Natural killer cell (primary cell): Measurements from ENCODE around the gene BEND7. TPM values are rescaled to one million over a fixed set of nuclear protein-coding genes. Genes with fewer than 3 reads are reported as not detected.

Experiments used
- ATAC-seq, 3 donors: fragments of 150-1000 bp in 2 of 3; fragments of 200-7000 bp in 1 of 3; cut with Tn5 transposase; 1 replicate in 1 of 3; 2 replicates in 2 of 3; pipeline ENCODE4 v1.10.0; 2021; ENCODE audit warnings: mild to moderate bottlenecking in 2 of 3, moderate library complexity in 2 of 3
- DNase-seq, 2 donors: peaks; one replicate each; pipeline versions ENCODE4 v3.0.0 to v3.0.0-alpha.2; 2013 to 2021; ENCODE audit warnings: mixed read lengths in 1 of 2
- H3K27ac ChIP-seq: one replicate; pipeline ENCODE4 v1.5.1; 2013; ENCODE audit warnings: mild to moderate bottlenecking, low read length
- H3K27me3 ChIP-seq: one replicate; pipeline ENCODE4 v1.6.1; 2013; ENCODE audit warnings: low read length; ENCODE audit not compliant: control insufficient read depth, insufficient read depth
- H3K36me3 ChIP-seq: one replicate; pipeline ENCODE4 v1.6.1; 2013; ENCODE audit warnings: low read length; ENCODE audit not compliant: control insufficient read depth, insufficient read depth
- H3K4me1 ChIP-seq: one replicate; pipeline ENCODE4 v1.6.1; 2013; ENCODE audit warnings: low read length; ENCODE audit not compliant: control insufficient read depth, insufficient read depth
- H3K4me3 ChIP-seq: one replicate; pipeline ENCODE4 v1.5.1; 2013; ENCODE audit warnings: low read length
- H3K9me3 ChIP-seq: one replicate; pipeline ENCODE4 v1.6.1; 2013; ENCODE audit warnings: low read length; ENCODE audit not compliant: control insufficient read depth, insufficient read depth
- H3K27ac Mint-ChIP-seq, 2 donors: one replicate each; pipeline ENCODE4 v1.8.0; 2022; ENCODE audit warnings: mild to moderate bottlenecking in 2 of 2, mixed read lengths in 2 of 2, moderate library complexity in 1 of 2
- H3K27me3 Mint-ChIP-seq, 2 donors: one replicate each; pipeline ENCODE4 v1.8.0; 2022; ENCODE audit warnings: low read depth in 2 of 2, mixed read lengths in 2 of 2
- H3K36me3 Mint-ChIP-seq: one replicate; pipeline ENCODE4 v1.8.0; 2022; ENCODE audit warnings: mixed read lengths
- H3K4me1 Mint-ChIP-seq, 2 donors: one replicate each; pipeline ENCODE4 v1.8.0; 2022; ENCODE audit warnings: mixed read lengths in 2 of 2
- H3K4me3 Mint-ChIP-seq: one replicate; pipeline ENCODE4 v1.8.0; 2022; ENCODE audit warnings: mild to moderate bottlenecking, moderate library complexity, mixed read lengths
- H3K9me3 Mint-ChIP-seq, 2 donors: one replicate each; pipeline ENCODE4 v1.8.0; 2022; ENCODE audit warnings: mixed read lengths in 2 of 2
- WGBS: methylation state at CpG from one replicate; pipeline ENCODE4 v1.1.7; 2013; ENCODE audit warnings: missing lambda C conversion rate; ENCODE audit not compliant: insufficient coverage; 5-methylcytosine and 5-hydroxymethylcytosine counted together
- intact Hi-C: fragments of 100-400 bp; cut with micrococcal nuclease; formaldehyde crosslinking; loops from one replicate; pipeline ENCODE4 v1.14.2; 2022
- total RNA-seq, 4 donors: library from RNA; stranded (reverse); fragments of 120-200 nt in 1 of 4; gene quantifications; one replicate each; pipeline versions ENCODE4 v1.2.3 to v1.2.4, GENCODE V29; 2013 to 2022
- TF ChIP-seq, protein P1 (sequence below): fragments of 200-600 bp; IDR thresholded peaks from one replicate; pipeline ENCODE4 v1.8.0; 2022; ENCODE audit warnings: antibody characterized with exemption

Gene BEND7
- total RNA-seq, 3 donors from 2014 or later (not counting 1 experiment from before 2014, with no cell fraction given), result 0.38 TPM; not detected in 2

DNA sequence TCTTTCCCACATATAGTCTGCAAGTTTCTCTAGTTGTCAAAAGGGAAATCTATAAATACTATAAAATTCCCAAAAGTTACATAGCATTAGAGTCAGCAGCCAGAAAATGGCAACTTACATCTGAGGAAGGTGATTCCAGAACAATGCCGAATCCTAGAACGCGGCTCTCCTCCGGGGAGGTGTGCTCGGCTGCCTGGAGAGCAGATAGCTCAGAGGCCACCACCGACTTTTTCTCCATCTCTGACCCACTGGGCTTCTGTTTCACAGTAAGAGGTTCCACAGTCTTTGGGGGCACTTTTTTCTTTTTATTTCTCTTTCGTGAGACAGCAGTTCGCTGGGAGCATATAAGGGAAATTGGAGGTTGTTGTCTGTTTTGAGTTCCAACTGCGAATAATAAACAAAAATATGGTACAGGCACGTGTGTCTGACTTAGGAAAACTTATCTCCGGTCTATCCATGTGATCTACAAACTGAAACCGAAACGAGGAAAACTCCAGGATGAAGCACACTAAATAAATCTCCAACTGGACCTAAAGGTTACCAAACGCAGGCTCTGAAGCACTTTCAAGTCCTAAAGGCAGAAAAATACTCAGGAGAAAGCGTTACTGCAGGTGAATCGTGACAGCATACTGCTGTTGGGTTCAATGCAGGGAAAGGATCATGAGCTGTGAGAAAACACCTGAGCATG lies 36.2 kb downstream of the BEND7 start:
- intact Hi-C loops, result no loop called here
- WGBS, result 89% methylated on average over 16 of the region's 16 CpGs
- Histone ChIP-seq H3K9me3 (no peaks in the 10 kb centered on the region), H3K36me3 (no peaks in the 10 kb centered on the region), H3K4me3 (no peak overlapping the region), H3K4me1 (no peaks in the 10 kb centered on the region), H3K27me3 (no peaks in the 10 kb centered on the region), H3K27ac (no peak overlapping the region)
- Mint-ChIP-seq H3K27me3 (peaks cover 0 to 4% of the 10 kb centered on the region in 2 donors), H3K9me3 (no peaks in the 10 kb centered on the region), H3K4me1 (no peaks in the 10 kb centered on the region), H3K27ac (no peak overlapping the region), H3K36me3 (no peaks in the 10 kb centered on the region), H3K4me3 (no peak overlapping the region)
- TF ChIP-seq, protein P1, sequence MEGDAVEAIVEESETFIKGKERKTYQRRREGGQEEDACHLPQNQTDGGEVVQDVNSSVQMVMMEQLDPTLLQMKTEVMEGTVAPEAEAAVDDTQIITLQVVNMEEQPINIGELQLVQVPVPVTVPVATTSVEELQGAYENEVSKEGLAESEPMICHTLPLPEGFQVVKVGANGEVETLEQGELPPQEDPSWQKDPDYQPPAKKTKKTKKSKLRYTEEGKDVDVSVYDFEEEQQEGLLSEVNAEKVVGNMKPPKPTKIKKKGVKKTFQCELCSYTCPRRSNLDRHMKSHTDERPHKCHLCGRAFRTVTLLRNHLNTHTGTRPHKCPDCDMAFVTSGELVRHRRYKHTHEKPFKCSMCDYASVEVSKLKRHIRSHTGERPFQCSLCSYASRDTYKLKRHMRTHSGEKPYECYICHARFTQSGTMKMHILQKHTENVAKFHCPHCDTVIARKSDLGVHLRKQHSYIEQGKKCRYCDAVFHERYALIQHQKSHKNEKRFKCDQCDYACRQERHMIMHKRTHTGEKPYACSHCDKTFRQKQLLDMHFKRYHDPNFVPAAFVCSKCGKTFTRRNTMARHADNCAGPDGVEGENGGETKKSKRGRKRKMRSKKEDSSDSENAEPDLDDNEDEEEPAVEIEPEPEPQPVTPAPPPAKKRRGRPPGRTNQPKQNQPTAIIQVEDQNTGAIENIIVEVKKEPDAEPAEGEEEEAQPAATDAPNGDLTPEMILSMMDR, result no peak
- DNase-seq (no peak), ATAC-seq (no peak)

DNA sequence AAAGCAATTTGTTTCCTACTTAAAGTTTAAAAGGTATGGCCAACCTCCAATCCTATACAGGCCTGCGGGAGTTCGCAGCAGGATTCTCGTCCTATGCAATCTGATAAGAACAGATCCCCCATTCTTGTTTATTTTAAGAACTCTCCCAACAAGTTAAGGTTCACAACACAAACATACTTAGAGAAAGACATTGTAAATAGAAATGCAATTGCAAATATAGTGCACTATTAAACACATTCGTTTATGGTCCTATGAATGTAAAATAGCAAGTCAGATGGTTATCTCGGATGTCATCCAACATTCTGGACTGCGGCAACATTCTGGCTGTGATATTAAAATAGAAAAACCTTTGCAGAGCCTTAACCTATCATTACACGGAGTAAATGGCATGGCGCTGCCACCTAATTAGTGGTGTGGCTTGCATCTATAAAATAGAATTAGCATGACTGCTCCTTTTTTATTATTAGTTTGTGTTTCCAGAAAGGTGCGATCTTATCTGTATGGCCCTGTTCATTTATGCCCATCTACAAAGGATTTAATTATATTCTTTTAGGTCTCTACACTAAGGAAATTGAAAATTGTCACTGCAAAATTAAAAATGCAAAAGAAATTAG lies 37.0 kb downstream of the BEND7 start:
- Histone ChIP-seq H3K27ac (no peak overlapping the region), H3K9me3 (no peaks in the 10 kb centered on the region), H3K36me3 (no peaks in the 10 kb centered on the region), H3K4me3 (no peak overlapping the region), H3K4me1 (no peaks in the 10 kb centered on the region), H3K27me3 (no peaks in the 10 kb centered on the region)
- no peaks in the 10 kb centered on the region for H3K36me3 Mint-ChIP-seq
- TF ChIP-seq, protein P1, result no peak
- H3K4me1 Mint-ChIP-seq, result no peaks in the 10 kb centered on the region
- H3K4me3 Mint-ChIP-seq, result no peak overlapping the region
- no peak overlapping the region for H3K27ac Mint-ChIP-seq
- ATAC-seq (no peak), DNase-seq (no peak)
- WGBS, result 91% methylated on average over 6 of the region's 9 CpGs
- intact Hi-C loops, result no loop called here
- no peaks in the 10 kb centered on the region for H3K9me3 Mint-ChIP-seq
- peaks cover 0 to 4% of the 10 kb centered on the region in 2 donors for H3K27me3 Mint-ChIP-seq

DNA sequence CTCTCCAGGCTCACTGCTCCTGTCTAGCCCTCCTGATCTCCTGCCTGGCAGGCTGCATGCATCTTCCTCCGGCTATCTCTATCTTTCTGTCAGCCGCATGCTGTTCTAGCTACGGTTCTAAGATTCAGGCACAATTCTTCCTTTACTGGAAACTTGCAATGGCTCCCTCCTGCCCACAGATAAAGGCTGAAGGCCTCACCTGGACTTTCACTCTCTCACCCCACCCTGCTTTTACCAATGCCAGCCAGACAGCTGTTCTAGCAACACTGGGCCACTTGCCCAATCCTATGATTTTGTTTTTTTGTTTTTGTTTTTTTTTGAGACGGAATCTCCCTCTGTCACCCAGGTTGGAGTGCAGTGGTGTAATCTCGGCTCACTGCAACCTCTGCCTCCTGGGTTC lies 38.3 kb downstream of the BEND7 start:
- Mint-ChIP-seq H3K36me3 (no peaks in the 10 kb centered on the region), H3K27ac (no peak overlapping the region), H3K27me3 (peaks cover 0 to 4% of the 10 kb centered on the region in 2 donors), H3K9me3 (no peaks in the 10 kb centered on the region), H3K4me1 (no peaks in the 10 kb centered on the region), H3K4me3 (no peak overlapping the region)
- ATAC-seq (no peak), DNase-seq (no peak)
- intact Hi-C loops, result no loop called here
- Histone ChIP-seq H3K36me3 (no peaks in the 10 kb centered on the region), H3K27ac (no peak overlapping the region), H3K4me1 (no peaks in the 10 kb centered on the region), H3K4me3 (no peak overlapping the region), H3K27me3 (no peaks in the 10 kb centered on the region), H3K9me3 (no peaks in the 10 kb centered on the region)
- TF ChIP-seq, protein P1, result no peak
- WGBS, result 86% methylated on average over 5 of the region's 5 CpGs
